ENCODE results near the gene C16orf74.

- TF ChIP-seq, protein P1, sequence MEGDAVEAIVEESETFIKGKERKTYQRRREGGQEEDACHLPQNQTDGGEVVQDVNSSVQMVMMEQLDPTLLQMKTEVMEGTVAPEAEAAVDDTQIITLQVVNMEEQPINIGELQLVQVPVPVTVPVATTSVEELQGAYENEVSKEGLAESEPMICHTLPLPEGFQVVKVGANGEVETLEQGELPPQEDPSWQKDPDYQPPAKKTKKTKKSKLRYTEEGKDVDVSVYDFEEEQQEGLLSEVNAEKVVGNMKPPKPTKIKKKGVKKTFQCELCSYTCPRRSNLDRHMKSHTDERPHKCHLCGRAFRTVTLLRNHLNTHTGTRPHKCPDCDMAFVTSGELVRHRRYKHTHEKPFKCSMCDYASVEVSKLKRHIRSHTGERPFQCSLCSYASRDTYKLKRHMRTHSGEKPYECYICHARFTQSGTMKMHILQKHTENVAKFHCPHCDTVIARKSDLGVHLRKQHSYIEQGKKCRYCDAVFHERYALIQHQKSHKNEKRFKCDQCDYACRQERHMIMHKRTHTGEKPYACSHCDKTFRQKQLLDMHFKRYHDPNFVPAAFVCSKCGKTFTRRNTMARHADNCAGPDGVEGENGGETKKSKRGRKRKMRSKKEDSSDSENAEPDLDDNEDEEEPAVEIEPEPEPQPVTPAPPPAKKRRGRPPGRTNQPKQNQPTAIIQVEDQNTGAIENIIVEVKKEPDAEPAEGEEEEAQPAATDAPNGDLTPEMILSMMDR (IDR thresholded peaks at IDR 0.05; ENCODE audit: insufficient read depth, low read length, poor library complexity, severe bottlenecking), result no peak
- no peak for TF ChIP-seq EZH2phosphoT487 (conservative IDR thresholded peaks at IDR 0.05; ENCODE audit: low read length)
Observed at GRCh38 chr16:85770741-85771140, 19.8 kb upstream of the C16orf74 start.

Measured in SU-DHL-6 (cell line).